ENCODE data around the gene TRIM66. TPM values are rescaled to one million over a fixed set of nuclear protein-coding genes. Genes with fewer than 3 reads are reported as not detected.

TRIM66 gene
- total and polyA plus RNA-seq, 9 of the 15 experiments (the other 6 are each of a cell fraction or from before 2014, with no cell fraction given): 1.1 to 7.3 (median 4.9) TPM

DNA sequence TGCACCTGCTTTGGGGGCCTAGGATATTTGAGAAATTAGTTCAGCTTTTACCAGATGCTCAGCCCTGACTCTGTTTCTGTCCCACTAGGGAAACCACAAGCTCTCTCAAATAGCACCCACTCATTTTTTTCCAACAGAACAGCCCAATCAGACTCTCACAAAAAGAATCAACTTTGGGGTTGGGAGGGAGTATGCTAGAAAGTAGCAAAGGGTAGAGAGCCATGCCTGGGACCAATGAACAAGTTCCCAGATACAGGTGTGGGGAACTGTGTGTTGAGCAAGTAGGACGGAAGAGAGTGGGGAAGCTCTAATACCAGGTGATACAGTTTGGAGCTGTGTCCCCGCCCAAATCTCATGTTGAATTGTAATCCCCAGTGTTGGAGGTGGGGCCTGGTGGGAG is 41.1 kb downstream of the TRIM66 start:
- Histone ChIP-seq H3K79me2 (ENCODE audit: control insufficient read depth, insufficient read depth, low read length) (no peaks in the 10 kb centered on the region), H3K36me3 (ENCODE audit: control insufficient read depth, insufficient read depth, low read length) (peaks cover 28% of the 10 kb centered on the region), H3K27ac (ENCODE audit: extremely low read depth, low read depth, low read length) (no peak overlapping the region), H3K9ac (ENCODE audit: insufficient read depth in 1 of 2, low read depth in 2 of 2, low read length in 2 of 2) (no peak overlapping the region), H2AFZ (ENCODE audit: low read depth, low read length) (no peak overlapping the region), H3K9me1 (ENCODE audit: control insufficient read depth, insufficient read depth, low read length) (no peaks in the 10 kb centered on the region), H4K20me1 (replicated peaks; ENCODE audit: control insufficient read depth, insufficient read depth, low read length) (0 out of 2 replicates have a peak, but pooled peaks cover 4% of the 10 kb centered on the region), H3K9me3 (replicated peaks; ENCODE audit: control insufficient read depth, insufficient read depth, low read depth, low read length) (no peaks in the 10 kb centered on the region), H3K27me3 (ENCODE audit: control insufficient read depth in 2 of 2, insufficient read depth in 2 of 2, low read length in 2 of 2) (no peaks in the 10 kb centered on the region), H3K4me2 (ENCODE audit: insufficient read depth, low read length) (no peak overlapping the region), H3K4me3 (no peak overlapping the region), H3K4me1 (replicated peaks in 1 of 2; ENCODE audit: control insufficient read depth in 2 of 2, insufficient read depth in 2 of 2, low read length in 2 of 2) (peaks cover 2 to 5% of the 10 kb centered on the region in 2 experiments; a peak in 4 of 5 replicates)
- BruUV-seq (replicated peaks): no TSS peak
- ATAC-seq (no peak; the same call in 2 of the 3 replicates), FAIRE-seq (peak; percentile 29), DNase-seq (ENCODE audit: extremely low read depth in 1 of 4, low spot score in 3 of 4) (no peak)
- CTCF ChIA-PET (ENCODE audit: low intra/inter-chr PET ratio): no interaction called here
- intact Hi-C loops (cut with micrococcal nuclease): no loop called here
- POLR2A ChIA-PET: interaction anchor here (0.6 kb wide), 2 partner anchors 41 to 49 kb away, joined by 3 read pairs; partner anchors contain the start of genes RPL27A and TRIM66
- TF ChIP-seq EGR1 (conservative IDR thresholded peaks at IDR 0.05): 0 out of 2 replicates have a peak, but pooled peaks have one; percentile 46
- TF ChIP-seq, protein P1, sequence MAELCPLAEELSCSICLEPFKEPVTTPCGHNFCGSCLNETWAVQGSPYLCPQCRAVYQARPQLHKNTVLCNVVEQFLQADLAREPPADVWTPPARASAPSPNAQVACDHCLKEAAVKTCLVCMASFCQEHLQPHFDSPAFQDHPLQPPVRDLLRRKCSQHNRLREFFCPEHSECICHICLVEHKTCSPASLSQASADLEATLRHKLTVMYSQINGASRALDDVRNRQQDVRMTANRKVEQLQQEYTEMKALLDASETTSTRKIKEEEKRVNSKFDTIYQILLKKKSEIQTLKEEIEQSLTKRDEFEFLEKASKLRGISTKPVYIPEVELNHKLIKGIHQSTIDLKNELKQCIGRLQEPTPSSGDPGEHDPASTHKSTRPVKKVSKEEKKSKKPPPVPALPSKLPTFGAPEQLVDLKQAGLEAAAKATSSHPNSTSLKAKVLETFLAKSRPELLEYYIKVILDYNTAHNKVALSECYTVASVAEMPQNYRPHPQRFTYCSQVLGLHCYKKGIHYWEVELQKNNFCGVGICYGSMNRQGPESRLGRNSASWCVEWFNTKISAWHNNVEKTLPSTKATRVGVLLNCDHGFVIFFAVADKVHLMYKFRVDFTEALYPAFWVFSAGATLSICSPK (IDR thresholded peaks at IDR 0.05; ENCODE audit: borderline replicate concordance): no peak
- in situ Hi-C loops (cut with MboI): no loop called here
- WGBS (ENCODE audit: insufficient coverage, low coverage, missing lambda C conversion rate): 100% methylated on average over 2 of the region's 2 CpGs

Data from K562 (cell line).